ENCODE data around the gene DCAF4L1.

DNA sequence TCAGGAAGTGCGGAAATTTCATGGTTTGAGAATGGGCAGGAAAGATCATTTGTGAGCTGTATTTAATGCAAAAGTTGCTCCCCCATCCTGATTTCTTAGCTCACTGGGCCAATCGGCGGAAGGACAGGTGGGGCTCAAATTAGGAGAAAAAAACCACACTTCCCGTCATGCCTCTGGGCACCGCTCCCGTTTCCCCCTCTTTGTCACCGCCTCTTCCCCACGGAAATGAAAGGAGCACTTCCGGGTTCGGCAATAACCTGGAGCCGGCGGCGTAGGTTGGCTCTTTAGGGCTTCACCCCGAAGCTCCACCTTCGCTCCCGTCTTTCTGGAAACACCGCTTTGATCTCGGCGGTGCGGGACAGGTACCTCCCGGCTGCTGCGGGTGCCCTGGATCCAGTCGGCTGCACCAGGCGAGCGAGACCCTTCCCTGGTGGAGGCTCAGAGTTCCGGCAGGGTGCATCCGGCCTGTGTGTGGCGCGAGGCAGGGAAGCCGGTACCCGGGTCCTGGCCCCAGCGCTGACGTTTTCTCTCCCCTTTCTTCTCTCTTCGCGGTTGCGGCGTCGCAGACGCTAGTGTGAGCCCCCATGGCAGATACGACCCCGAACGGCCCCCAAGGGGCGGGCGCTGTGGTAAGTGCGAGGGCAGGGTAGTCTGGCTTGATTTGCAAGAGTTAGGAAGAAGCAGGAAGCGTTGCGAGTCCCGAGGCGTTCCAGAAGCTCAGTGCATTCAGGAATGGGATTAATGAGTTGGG lies 46.5 kb upstream of the DCAF4L1 start, which contains the start of gene TMEM33:
- peak; percentile 90 for TF ChIP-seq POLR2A (IDR thresholded peaks at IDR 0.05; ENCODE audit: low read length)
- TF ChIP-seq GATA1 (IDR thresholded peaks at IDR 0.05; ENCODE audit: low read depth, low read length): no peak

All from erythroblast (primary cell).